H1 (cell line): ENCODE measurements around the gene RTN4RL2. TPM values are rescaled to one million over a fixed set of nuclear protein-coding genes. Genes with fewer than 3 reads are reported as not detected.

Experiments
- BACH1 ChIP-seq: IDR thresholded peaks from 2 replicates; pipeline ENCODE4 v1.6.1; 2012; ENCODE audit warnings: low read length, improper control_type of control experiment
- CHD7 ChIP-seq: fragments of 300-600 bp; sonication (generic); IDR thresholded peaks from 2 replicates; pipeline ENCODE4 v1.7.1; 2012; ENCODE audit warnings: low read length, moderate library complexity, mild to moderate bottlenecking, inconsistent platforms; ENCODE audit not compliant: insufficient replicate concordance
- HDAC6 ChIP-seq: IDR thresholded peaks from one replicate; pipeline ENCODE4 v1.7.1; 2012; ENCODE audit warnings: low read depth, mild to moderate bottlenecking, inconsistent platforms, low read length, moderate library complexity
- JUN ChIP-seq: IDR thresholded peaks from 2 replicates; pipeline ENCODE4 v1.6.1; 2011; ENCODE audit warnings: low read depth, mild to moderate bottlenecking, improper control_type of control experiment, low read length
- RBBP5 ChIP-seq: IDR thresholded peaks from 2 replicates; pipeline ENCODE4 v1.7.1; 2012; ENCODE audit warnings: low read depth, mild to moderate bottlenecking, inconsistent platforms, low read length, moderate library complexity, borderline replicate concordance
- RFX5 ChIP-seq: IDR thresholded peaks from 2 replicates; pipeline ENCODE4 v1.6.1; 2011; ENCODE audit warnings: low read depth, low read length, improper control_type of control experiment, borderline replicate concordance
- SIN3A ChIP-seq, 2 experiments: IDR thresholded peaks in 1 of 2; conservative IDR thresholded peaks in 1 of 2; 2 replicates each; pipeline ENCODE4 v1.6.1; 2011 to 2012; ENCODE audit warnings: low read length in 2 of 2, improper control_type of control experiment in 1 of 2, low read depth in 1 of 2, mild to moderate bottlenecking in 1 of 2
- SP4 ChIP-seq: IDR thresholded peaks from 2 replicates; pipeline ENCODE4 v1.6.1; 2012; ENCODE audit warnings: low read length, inconsistent platforms
- polyA plus RNA-seq, 7 experiments: library from polyadenylated mRNA; depleted of rRNA in 3 of 7; stranded (reverse) in 5 of 7; unstranded in 2 of 7; fragments of >200 nt in 5 of 7; fragments of 200-250 nt in 2 of 7; gene quantifications; 1 replicate in 5 of 7; 2 replicates in 1 of 7; 4 replicates in 1 of 7; pipeline versions ENCODE4 v1.2.1 to v1.2.3, GENCODE V29; 2011 to 2013; ENCODE audit warnings: missing spikeins in 2 of 7, mixed read lengths in 2 of 7
- total RNA-seq: library from RNA; stranded (reverse); fragmentation: NEBNext Ultra II Directional; extraction: Animal tissue kit (Norgen Biotek cat#: 25700); gene quantifications from 2 replicates; pipeline ENCODE4 v1.2.1, GENCODE V29; 2021
- TF ChIP-seq, protein P1 (sequence below): IDR thresholded peaks from 2 replicates; pipeline ENCODE4 v1.6.1; 2012; ENCODE audit warnings: inconsistent platforms

The RTN4RL2 gene
- total and polyA plus RNA-seq, 2 of the 8 experiments (the other 6 are each of a cell fraction or from before 2014, with no cell fraction given), result 11.4 to 23.7 TPM

GRCh38 chr11:57521116-57521515 is 60.8 kb downstream of the RTN4RL2 start (continued):
- no peak for TF ChIP-seq CHD7
- TF ChIP-seq, protein P1, sequence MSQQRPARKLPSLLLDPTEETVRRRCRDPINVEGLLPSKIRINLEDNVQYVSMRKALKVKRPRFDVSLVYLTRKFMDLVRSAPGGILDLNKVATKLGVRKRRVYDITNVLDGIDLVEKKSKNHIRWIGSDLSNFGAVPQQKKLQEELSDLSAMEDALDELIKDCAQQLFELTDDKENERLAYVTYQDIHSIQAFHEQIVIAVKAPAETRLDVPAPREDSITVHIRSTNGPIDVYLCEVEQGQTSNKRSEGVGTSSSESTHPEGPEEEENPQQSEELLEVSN, result no peak
- TF ChIP-seq BACH1, result no peak
- no peak for TF ChIP-seq HDAC6
- TF ChIP-seq JUN, result no peak
- no peak for TF ChIP-seq RBBP5
- no peak for TF ChIP-seq SIN3A (conservative IDR thresholded peaks at IDR 0.05 in 1 of 2, IDR thresholded peaks at IDR 0.05 in 1 of 2; ENCODE audit: low read depth in 1 of 2, low read length in 2 of 2)
- no peak for TF ChIP-seq RFX5
- TF ChIP-seq SP4, result no peak
